ENCODE results near the gene AMACR.

- TF ChIP-seq SMC3 (conservative IDR thresholded peaks at IDR 0.05; ENCODE audit: insufficient read depth, low read depth, low read length) (no peak), CTCF (IDR thresholded peaks at IDR 0.05 in 2 of 3, conservative IDR thresholded peaks at IDR 0.05 in 1 of 3; ENCODE audit: insufficient read depth in 2 of 3, low read depth in 1 of 3, low read length in 3 of 3) (no peak), POLR2A (conservative IDR thresholded peaks at IDR 0.05) (no peak)
These were observed 5.7 kb upstream of the AMACR start for GRCh38 chr5:34013547-34013946.

Data from K562 (cell line).